ENCODE results near the gene PAF1.
A peak's percentile ranks its signal among the peaks of the same experiment; 100 is the strongest.

The PAF1 gene

GRCh38 chr19:39425744-39426143 is 34.8 kb upstream of the PAF1 start:
- ChIA-PET POLR2A (ENCODE audit: low non-redundant PET) (no interaction called here), CTCF (interaction anchor here (0.7 to 1.3 kb wide), 2 partner anchors 28 to 559 kb away, joined by 3 to 5 read pairs; no protein-coding TSS in a partner anchor)
- DNase-seq (ENCODE audit: low spot score): no peak
- no peak overlapping the region for H3K27ac ChIP-seq
- no peak for TF ChIP-seq CTCF (conservative IDR thresholded peaks at IDR 0.05; ENCODE audit: low read depth)

GRCh38 chr19:39424934-39425333 is 34.0 kb upstream of the PAF1 start:
- no peak for DNase-seq (ENCODE audit: low spot score)
- TF ChIP-seq CTCF (conservative IDR thresholded peaks at IDR 0.05; ENCODE audit: low read depth): no peak
- H3K27ac ChIP-seq: peak overlapping the region; percentile 45; the same call in 1 of the 2 replicates
- CTCF ChIA-PET: interaction anchor here (0.7 kb wide), 1 partner anchor 558 kb away, joined by 3 read pairs; no protein-coding TSS in a partner anchor
- POLR2A ChIA-PET (ENCODE audit: low non-redundant PET): interaction anchor here (1.1 kb wide), 1 partner anchor 27 kb away, joined by 5 read pairs; no protein-coding TSS in a partner anchor

GRCh38 chr19:39423258-39424086 is 32.6 kb upstream of the PAF1 start:
- DNase-seq (ENCODE audit: low spot score): no peak
- ChIA-PET CTCF (interaction anchor here (0.5 kb wide), 1 partner anchor 321 kb away, joined by 3 read pairs; no protein-coding TSS in a partner anchor), POLR2A (ENCODE audit: low non-redundant PET) (interaction anchor here (0.6 to 1.1 kb wide), 2 partner anchors 14 to 26 kb away, joined by 4 to 5 read pairs; no protein-coding TSS in a partner anchor)
- no peak for TF ChIP-seq CTCF (conservative IDR thresholded peaks at IDR 0.05; ENCODE audit: low read depth)
- peak overlapping the region; percentile 45 for H3K27ac ChIP-seq

- DNase-seq (ENCODE audit: low spot score): no peak
- no peak for TF ChIP-seq CTCF (conservative IDR thresholded peaks at IDR 0.05; ENCODE audit: low read depth)
- POLR2A ChIA-PET (ENCODE audit: low non-redundant PET): no interaction called here
- H3K27ac ChIP-seq: peak overlapping the region; percentile 45
- CTCF ChIA-PET: interaction anchor here (0.6 kb wide), 1 partner anchor 1705 kb away, joined by 4 read pairs; no protein-coding TSS in a partner anchor
Measured at GRCh38 chr19:39422020-39422419, 31.1 kb upstream of the PAF1 start.

- peak overlapping the region; percentile 45 for H3K27ac ChIP-seq
- ChIA-PET CTCF (interaction anchor here (0.6 to 0.7 kb wide), 2 partner anchors 21 to 1274 kb away, joined by 3 read pairs; no protein-coding TSS in a partner anchor), POLR2A (ENCODE audit: low non-redundant PET) (no interaction called here)
- no peak for DNase-seq (ENCODE audit: low spot score)
- no peak for TF ChIP-seq CTCF (conservative IDR thresholded peaks at IDR 0.05; ENCODE audit: low read depth)
Measured at GRCh38 chr19:39420769-39421168, 29.9 kb upstream of the PAF1 start.

- POLR2A ChIA-PET (ENCODE audit: low non-redundant PET): no interaction called here
- no peak for TF ChIP-seq CTCF (conservative IDR thresholded peaks at IDR 0.05; ENCODE audit: low read depth)
- CTCF ChIA-PET: interaction anchor here (0.6 kb wide), 1 partner anchor 457 kb away, joined by 5 read pairs; no protein-coding TSS in a partner anchor
- no peak overlapping the region for H3K27ac ChIP-seq
- no peak for DNase-seq (ENCODE audit: low spot score)
Measured at GRCh38 chr19:39419003-39419402, 28.1 kb upstream of the PAF1 start.
